ENCODE data around the gene RDH11.

GRCh38 chr14:67728258-67728657 is 32.7 kb upstream of the RDH11 start:
- TF ChIP-seq CTCF (conservative IDR thresholded peaks at IDR 0.05), result no peak
- no peak for TF ChIP-seq ZFX (IDR thresholded peaks at IDR 0.05)

Measured in C4-2B (cell line).